ENCODE measurements around the gene ENAH.

DNA sequence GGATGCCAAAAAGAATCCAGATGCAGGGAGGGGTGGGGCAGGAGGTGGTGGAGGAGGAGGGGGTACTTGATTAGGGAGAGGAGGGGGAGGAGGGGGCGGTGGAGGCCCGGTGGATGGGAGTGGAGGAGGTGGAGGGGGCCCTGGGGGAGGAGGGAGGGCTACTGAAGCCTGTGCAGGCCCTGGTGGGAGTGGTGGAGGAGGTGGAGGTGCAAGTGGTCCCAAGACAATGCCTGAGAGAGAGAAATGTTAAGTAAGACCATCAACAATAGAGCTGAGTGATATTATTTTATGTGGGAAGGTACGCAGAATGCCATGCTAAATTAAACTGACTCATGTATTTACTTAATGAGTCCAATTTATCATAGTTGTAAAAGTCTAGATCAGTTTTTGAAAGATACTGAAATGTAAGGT is 138.2 kb downstream of the ENAH start:
- TF ChIP-seq JUNB (IDR thresholded peaks at IDR 0.05; ENCODE audit: unreplicated experiment) (no peak), ZNF114 (CRISPR knock-in tag; IDR thresholded peaks at IDR 0.05) (no peak), EZH2 (IDR thresholded peaks at IDR 0.05; ENCODE audit: low read depth, unreplicated experiment) (no peak), POLR2AphosphoS5 (IDR thresholded peaks at IDR 0.05; ENCODE audit: low read depth) (no peak), ZNF331 (CRISPR knock-in tag; IDR thresholded peaks at IDR 0.05; ENCODE audit: low read depth) (no peak), CREB1 (CRISPR knock-in tag; IDR thresholded peaks at IDR 0.05; ENCODE audit: low read depth) (no peak), NANOG (IDR thresholded peaks at IDR 0.05; ENCODE audit: borderline replicate concordance) (no peak), EZH2phosphoT487 (IDR thresholded peaks at IDR 0.05; ENCODE audit: unreplicated experiment) (no peak), STAT1 (IDR thresholded peaks at IDR 0.05; ENCODE audit: unreplicated experiment) (no peak)
- TF ChIP-seq, protein P1, sequence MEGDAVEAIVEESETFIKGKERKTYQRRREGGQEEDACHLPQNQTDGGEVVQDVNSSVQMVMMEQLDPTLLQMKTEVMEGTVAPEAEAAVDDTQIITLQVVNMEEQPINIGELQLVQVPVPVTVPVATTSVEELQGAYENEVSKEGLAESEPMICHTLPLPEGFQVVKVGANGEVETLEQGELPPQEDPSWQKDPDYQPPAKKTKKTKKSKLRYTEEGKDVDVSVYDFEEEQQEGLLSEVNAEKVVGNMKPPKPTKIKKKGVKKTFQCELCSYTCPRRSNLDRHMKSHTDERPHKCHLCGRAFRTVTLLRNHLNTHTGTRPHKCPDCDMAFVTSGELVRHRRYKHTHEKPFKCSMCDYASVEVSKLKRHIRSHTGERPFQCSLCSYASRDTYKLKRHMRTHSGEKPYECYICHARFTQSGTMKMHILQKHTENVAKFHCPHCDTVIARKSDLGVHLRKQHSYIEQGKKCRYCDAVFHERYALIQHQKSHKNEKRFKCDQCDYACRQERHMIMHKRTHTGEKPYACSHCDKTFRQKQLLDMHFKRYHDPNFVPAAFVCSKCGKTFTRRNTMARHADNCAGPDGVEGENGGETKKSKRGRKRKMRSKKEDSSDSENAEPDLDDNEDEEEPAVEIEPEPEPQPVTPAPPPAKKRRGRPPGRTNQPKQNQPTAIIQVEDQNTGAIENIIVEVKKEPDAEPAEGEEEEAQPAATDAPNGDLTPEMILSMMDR (conservative IDR thresholded peaks at IDR 0.05; ENCODE audit: low read depth in 2 of 2): no peak
- TF ChIP-seq, protein P2, sequence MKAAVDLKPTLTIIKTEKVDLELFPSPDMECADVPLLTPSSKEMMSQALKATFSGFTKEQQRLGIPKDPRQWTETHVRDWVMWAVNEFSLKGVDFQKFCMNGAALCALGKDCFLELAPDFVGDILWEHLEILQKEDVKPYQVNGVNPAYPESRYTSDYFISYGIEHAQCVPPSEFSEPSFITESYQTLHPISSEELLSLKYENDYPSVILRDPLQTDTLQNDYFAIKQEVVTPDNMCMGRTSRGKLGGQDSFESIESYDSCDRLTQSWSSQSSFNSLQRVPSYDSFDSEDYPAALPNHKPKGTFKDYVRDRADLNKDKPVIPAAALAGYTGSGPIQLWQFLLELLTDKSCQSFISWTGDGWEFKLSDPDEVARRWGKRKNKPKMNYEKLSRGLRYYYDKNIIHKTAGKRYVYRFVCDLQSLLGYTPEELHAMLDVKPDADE (IDR thresholded peaks at IDR 0.05): no peak
- TF ChIP-seq, protein P3, sequence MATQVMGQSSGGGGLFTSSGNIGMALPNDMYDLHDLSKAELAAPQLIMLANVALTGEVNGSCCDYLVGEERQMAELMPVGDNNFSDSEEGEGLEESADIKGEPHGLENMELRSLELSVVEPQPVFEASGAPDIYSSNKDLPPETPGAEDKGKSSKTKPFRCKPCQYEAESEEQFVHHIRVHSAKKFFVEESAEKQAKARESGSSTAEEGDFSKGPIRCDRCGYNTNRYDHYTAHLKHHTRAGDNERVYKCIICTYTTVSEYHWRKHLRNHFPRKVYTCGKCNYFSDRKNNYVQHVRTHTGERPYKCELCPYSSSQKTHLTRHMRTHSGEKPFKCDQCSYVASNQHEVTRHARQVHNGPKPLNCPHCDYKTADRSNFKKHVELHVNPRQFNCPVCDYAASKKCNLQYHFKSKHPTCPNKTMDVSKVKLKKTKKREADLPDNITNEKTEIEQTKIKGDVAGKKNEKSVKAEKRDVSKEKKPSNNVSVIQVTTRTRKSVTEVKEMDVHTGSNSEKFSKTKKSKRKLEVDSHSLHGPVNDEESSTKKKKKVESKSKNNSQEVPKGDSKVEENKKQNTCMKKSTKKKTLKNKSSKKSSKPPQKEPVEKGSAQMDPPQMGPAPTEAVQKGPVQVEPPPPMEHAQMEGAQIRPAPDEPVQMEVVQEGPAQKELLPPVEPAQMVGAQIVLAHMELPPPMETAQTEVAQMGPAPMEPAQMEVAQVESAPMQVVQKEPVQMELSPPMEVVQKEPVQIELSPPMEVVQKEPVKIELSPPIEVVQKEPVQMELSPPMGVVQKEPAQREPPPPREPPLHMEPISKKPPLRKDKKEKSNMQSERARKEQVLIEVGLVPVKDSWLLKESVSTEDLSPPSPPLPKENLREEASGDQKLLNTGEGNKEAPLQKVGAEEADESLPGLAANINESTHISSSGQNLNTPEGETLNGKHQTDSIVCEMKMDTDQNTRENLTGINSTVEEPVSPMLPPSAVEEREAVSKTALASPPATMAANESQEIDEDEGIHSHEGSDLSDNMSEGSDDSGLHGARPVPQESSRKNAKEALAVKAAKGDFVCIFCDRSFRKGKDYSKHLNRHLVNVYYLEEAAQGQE (IDR thresholded peaks at IDR 0.05; ENCODE audit: unreplicated experiment): no peak
- TF ChIP-seq, protein P4, sequence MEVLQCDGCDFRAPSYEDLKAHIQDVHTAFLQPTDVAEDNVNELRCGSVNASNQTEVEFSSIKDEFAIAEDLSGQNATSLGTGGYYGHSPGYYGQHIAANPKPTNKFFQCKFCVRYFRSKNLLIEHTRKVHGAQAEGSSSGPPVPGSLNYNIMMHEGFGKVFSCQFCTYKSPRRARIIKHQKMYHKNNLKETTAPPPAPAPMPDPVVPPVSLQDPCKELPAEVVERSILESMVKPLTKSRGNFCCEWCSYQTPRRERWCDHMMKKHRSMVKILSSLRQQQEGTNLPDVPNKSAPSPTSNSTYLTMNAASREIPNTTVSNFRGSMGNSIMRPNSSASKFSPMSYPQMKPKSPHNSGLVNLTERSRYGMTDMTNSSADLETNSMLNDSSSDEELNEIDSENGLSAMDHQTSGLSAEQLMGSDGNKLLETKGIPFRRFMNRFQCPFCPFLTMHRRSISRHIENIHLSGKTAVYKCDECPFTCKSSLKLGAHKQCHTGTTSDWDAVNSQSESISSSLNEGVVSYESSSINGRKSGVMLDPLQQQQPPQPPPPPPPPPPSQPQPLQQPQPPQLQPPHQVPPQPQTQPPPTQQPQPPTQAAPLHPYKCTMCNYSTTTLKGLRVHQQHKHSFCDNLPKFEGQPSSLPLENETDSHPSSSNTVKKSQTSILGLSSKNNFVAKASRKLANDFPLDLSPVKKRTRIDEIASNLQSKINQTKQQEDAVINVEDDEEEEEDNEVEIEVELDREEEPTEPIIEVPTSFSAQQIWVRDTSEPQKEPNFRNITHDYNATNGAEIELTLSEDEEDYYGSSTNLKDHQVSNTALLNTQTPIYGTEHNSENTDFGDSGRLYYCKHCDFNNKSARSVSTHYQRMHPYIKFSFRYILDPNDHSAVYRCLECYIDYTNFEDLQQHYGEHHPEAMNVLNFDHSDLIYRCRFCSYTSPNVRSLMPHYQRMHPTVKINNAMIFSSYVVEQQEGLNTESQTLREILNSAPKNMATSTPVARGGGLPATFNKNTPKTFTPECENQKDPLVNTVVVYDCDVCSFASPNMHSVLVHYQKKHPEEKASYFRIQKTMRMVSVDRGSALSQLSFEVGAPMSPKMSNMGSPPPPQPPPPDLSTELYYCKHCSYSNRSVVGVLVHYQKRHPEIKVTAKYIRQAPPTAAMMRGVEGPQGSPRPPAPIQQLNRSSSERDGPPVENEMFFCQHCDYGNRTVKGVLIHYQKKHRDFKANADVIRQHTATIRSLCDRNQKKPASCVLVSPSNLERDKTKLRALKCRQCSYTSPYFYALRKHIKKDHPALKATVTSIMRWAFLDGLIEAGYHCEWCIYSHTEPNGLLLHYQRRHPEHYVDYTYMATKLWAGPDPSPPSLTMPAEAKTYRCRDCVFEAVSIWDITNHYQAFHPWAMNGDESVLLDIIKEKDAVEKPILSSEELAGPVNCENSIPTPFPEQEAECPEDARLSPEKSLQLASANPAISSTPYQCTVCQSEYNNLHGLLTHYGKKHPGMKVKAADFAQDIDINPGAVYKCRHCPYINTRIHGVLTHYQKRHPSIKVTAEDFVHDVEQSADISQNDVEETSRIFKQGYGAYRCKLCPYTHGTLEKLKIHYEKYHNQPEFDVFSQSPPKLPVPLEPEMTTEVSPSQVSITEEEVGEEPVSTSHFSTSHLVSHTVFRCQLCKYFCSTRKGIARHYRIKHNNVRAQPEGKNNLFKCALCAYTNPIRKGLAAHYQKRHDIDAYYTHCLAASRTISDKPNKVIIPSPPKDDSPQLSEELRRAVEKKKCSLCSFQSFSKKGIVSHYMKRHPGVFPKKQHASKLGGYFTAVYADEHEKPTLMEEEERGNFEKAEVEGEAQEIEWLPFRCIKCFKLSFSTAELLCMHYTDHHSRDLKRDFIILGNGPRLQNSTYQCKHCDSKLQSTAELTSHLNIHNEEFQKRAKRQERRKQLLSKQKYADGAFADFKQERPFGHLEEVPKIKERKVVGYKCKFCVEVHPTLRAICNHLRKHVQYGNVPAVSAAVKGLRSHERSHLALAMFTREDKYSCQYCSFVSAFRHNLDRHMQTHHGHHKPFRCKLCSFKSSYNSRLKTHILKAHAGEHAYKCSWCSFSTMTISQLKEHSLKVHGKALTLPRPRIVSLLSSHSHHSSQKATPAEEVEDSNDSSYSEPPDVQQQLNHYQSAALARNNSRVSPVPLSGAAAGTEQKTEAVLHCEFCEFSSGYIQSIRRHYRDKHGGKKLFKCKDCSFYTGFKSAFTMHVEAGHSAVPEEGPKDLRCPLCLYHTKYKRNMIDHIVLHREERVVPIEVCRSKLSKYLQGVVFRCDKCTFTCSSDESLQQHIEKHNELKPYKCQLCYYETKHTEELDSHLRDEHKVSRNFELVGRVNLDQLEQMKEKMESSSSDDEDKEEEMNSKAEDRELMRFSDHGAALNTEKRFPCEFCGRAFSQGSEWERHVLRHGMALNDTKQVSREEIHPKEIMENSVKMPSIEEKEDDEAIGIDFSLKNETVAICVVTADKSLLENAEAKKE (CRISPR knock-in tag; IDR thresholded peaks at IDR 0.05): no peak
